GM12873 (cell line): ENCODE measurements around the gene HS6ST2.

Experiments used
- CTCF ChIP-seq: IDR thresholded peaks from 2 replicates; pipeline ENCODE4 v1.5.1; 2012; ENCODE audit warnings: low read depth, mild to moderate bottlenecking, moderate library complexity, low read length, control low read depth; ENCODE audit not compliant: insufficient read depth; ENCODE audit errors: missing control alignments

The HS6ST2 gene

GRCh38 chrX:132745593-132745992, 212.8 kb downstream of the HS6ST2 start:
- no peak for TF ChIP-seq CTCF

GRCh38 chrX:132744470-132744869, 214.0 kb downstream of the HS6ST2 start:
- TF ChIP-seq CTCF: no peak

- no peak for TF ChIP-seq CTCF
Measured at GRCh38 chrX:132743086-132743485, 215.3 kb downstream of the HS6ST2 start.

DNA sequence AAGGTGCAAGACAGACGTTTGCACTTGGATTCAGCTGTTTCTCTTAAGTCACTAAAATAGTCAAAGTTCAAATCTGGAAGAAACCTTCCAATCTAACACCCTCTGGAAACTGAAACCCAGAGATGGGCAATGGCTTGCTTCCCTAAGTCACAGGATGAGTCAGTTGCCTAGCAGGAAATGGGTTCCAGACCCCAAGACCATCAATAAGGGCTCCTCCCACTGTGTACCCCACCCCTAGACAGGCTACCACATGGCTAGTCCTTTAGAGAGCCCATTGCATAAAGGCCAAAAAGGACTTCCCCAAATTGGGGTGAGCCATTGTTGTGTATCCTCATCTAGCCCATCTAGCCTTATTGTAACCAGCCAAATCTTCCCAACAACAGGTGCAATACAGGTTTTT, 216.2 kb downstream of the HS6ST2 start:
- no peak for TF ChIP-seq CTCF

GRCh38 chrX:132741689-132742088, 216.7 kb downstream of the HS6ST2 start:
- no peak for TF ChIP-seq CTCF

DNA sequence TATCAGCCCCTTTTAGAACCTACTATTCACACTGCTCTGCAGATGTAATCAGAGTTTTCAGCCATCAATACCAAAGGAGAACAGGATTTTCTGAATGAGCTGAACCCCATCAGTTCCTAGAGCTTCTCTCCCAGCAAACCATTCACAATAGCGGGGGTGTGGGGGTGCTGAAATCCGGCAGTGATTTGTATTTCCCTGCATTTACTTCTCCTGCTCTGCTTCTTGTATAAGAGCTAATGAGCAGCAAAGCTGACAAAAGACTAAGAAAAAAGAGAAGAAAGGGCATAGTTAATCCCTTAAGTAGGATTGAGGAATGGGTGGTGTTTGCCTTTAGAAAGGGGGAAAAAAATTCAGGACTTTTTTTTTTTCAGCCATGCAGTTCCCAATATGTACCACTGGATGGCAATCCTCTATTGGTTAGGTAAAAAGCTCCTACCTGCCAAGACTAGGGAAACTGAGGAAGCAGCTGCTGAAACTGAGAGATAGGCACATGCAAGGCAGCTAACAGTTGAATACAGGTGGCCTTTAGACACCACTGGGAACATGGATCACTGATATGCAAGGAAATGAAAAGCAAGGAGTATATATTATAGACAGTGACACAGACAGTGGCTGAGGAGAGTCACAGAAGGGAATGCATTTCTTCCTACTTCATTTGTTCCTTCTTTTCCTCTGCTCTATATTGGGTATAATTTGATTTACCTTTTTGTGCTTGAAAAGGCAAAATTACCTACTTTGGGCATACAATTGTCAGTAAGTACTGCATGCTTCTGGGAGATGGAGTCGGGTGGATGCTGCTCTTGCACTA, 217.9 kb downstream of the HS6ST2 start:
- peak; percentile 68 for TF ChIP-seq CTCF

- TF ChIP-seq CTCF: no peak
Measured at GRCh38 chrX:132738951-132739350, 219.5 kb downstream of the HS6ST2 start.
